Liver (tissue), 9 donors: ENCODE measurements around the gene SMOC1. TPM values are rescaled to one million over a fixed set of nuclear protein-coding genes. Genes with fewer than 3 reads are reported as not detected.

ENCODE experiments used
- DNase-seq: peaks from one replicate; pipeline ENCODE4 v3.0.0-alpha.2; 2017; ENCODE audit warnings: low spot score
- H3K27ac ChIP-seq, 2 donors: one replicate each; pipeline ENCODE4 v1.7.0; 2013; ENCODE audit warnings: inconsistent platforms in 2 of 2, low read length in 2 of 2, control low read depth in 1 of 2, low read depth in 1 of 2, mild to moderate bottlenecking in 1 of 2
- H3K27me3 ChIP-seq, 4 donors: one replicate each; pipeline versions ENCODE4 v1.6.1 to v1.7.0; 2013; ENCODE audit warnings: low read length in 3 of 4, inconsistent platforms in 1 of 4, mild to moderate bottlenecking in 1 of 4, moderate library complexity in 1 of 4; ENCODE audit not compliant: control insufficient read depth in 4 of 4, insufficient read depth in 4 of 4
- H3K36me3 ChIP-seq, 4 donors: one replicate each; pipeline versions ENCODE4 v1.6.1 to v1.7.0; 2013; ENCODE audit warnings: low read length in 3 of 4, mild to moderate bottlenecking in 3 of 4, low read depth in 1 of 4, moderate library complexity in 1 of 4; ENCODE audit not compliant: control insufficient read depth in 4 of 4, insufficient read depth in 3 of 4
- H3K4me1 ChIP-seq, 4 donors: one replicate each; pipeline versions ENCODE4 v1.6.1 to v1.7.0; 2013; ENCODE audit warnings: low read length in 3 of 4, mild to moderate bottlenecking in 3 of 4, moderate library complexity in 1 of 4; ENCODE audit not compliant: control insufficient read depth in 4 of 4, insufficient read depth in 4 of 4
- H3K4me3 ChIP-seq, 3 donors: one replicate each; pipeline versions ENCODE4 v1.6.1 to v1.7.0; 2013; ENCODE audit warnings: low read length in 3 of 3, control low read depth in 1 of 3, low read depth in 1 of 3, mild to moderate bottlenecking in 1 of 3
- H3K9ac ChIP-seq, 2 donors: one replicate each; pipeline ENCODE4 v1.7.0; 2013; ENCODE audit warnings: low read length in 2 of 2, mild to moderate bottlenecking in 2 of 2, moderate library complexity in 2 of 2, control low read depth in 1 of 2, low read depth in 1 of 2
- H3K9me3 ChIP-seq, 4 donors: one replicate each; pipeline versions ENCODE4 v1.6.1 to v1.7.0; 2013; ENCODE audit warnings: low read length in 3 of 4; ENCODE audit not compliant: control insufficient read depth in 4 of 4
- EGR1 ChIP-seq, 2 donors: IDR thresholded peaks; 2 replicates each; pipeline ENCODE4 v1.6.1; 2016 to 2018; ENCODE audit warnings: antibody characterized with exemption in 2 of 2, low read depth in 2 of 2
- FOXA1 ChIP-seq: IDR thresholded peaks from 2 replicates; pipeline ENCODE4 v1.6.1; 2016; ENCODE audit warnings: antibody characterized with exemption
- FOXA2 ChIP-seq: IDR thresholded peaks from 2 replicates; pipeline ENCODE4 v1.6.1; 2016; ENCODE audit warnings: antibody characterized with exemption
- GABPA ChIP-seq, 2 donors: IDR thresholded peaks in 1 of 2; conservative IDR thresholded peaks in 1 of 2; 2 replicates each; pipeline ENCODE4 v1.6.1; 2016; ENCODE audit warnings: antibody characterized with exemption in 2 of 2, mild to moderate bottlenecking in 1 of 2, moderate library complexity in 1 of 2
- HNF4A ChIP-seq, 2 donors: conservative IDR thresholded peaks; 2 replicates each; pipeline ENCODE4 v1.6.1; 2016; ENCODE audit warnings: antibody characterized with exemption in 2 of 2, mild to moderate bottlenecking in 2 of 2
- HNF4G ChIP-seq: IDR thresholded peaks from 2 replicates; pipeline ENCODE4 v1.6.1; 2016; ENCODE audit warnings: antibody characterized with exemption
- JUND ChIP-seq, 2 donors: IDR thresholded peaks; 2 replicates each; pipeline ENCODE4 v1.6.1; 2016; ENCODE audit warnings: antibody characterized with exemption in 2 of 2
- NR2F2 ChIP-seq: IDR thresholded peaks from 2 replicates; pipeline ENCODE4 v1.6.1; 2016; ENCODE audit warnings: antibody characterized with exemption
- RAD21 ChIP-seq, 2 donors: IDR thresholded peaks; 2 replicates each; pipeline ENCODE4 v1.6.1; 2016; ENCODE audit warnings: antibody characterized with exemption in 2 of 2, mild to moderate bottlenecking in 2 of 2
- RXRA ChIP-seq, 2 donors: IDR thresholded peaks; 2 replicates each; pipeline ENCODE4 v1.6.1; 2017 to 2018; ENCODE audit warnings: antibody characterized with exemption in 2 of 2, mild to moderate bottlenecking in 1 of 2
- SP1 ChIP-seq: IDR thresholded peaks from 2 replicates; pipeline ENCODE4 v1.6.1; 2018; ENCODE audit warnings: antibody characterized with exemption, mild to moderate bottlenecking
- TAF1 ChIP-seq: conservative IDR thresholded peaks from 2 replicates; pipeline ENCODE4 v1.6.1; 2016; ENCODE audit warnings: antibody characterized with exemption, mild to moderate bottlenecking
- YY1 ChIP-seq: IDR thresholded peaks from 2 replicates; pipeline ENCODE4 v1.6.1; 2016; ENCODE audit warnings: antibody characterized with exemption, mild to moderate bottlenecking
- WGBS: extraction: QIAGEN DNeasy Blood & Tissue Kit; methylation state at CpG from one replicate; pipeline ENCODE4 v1.1.7; 2013; 5-methylcytosine and 5-hydroxymethylcytosine counted together
- polyA plus RNA-seq, 2 donors: library from polyadenylated mRNA; stranded (reverse) in 1 of 2; unstranded in 1 of 2; fragments of 200-250 nt in 1 of 2; fragments of >200 nt in 1 of 2; fragmentation: Nextera tagmentation in 1 of 2; extraction: Ambion mirVana in 1 of 2; gene quantifications; one replicate each; pipeline versions ENCODE4 v1.2.1 to v1.2.3, GENCODE V29; 2013 to 2015
- total RNA-seq, 2 donors: library from RNA; depleted of rRNA; stranded (reverse); fragments of >200 nt; gene quantifications; one replicate each; pipeline ENCODE4 v1.2.3, GENCODE V29; 2014
- TF ChIP-seq, protein P1 (sequence below): IDR thresholded peaks from 2 replicates; pipeline ENCODE4 v1.6.1; 2016; ENCODE audit warnings: antibody characterized with exemption
- TF ChIP-seq, protein P2 (sequence below): IDR thresholded peaks from 2 replicates; pipeline ENCODE4 v1.6.1; 2016; ENCODE audit warnings: antibody characterized with exemption, mild to moderate bottlenecking
- TF ChIP-seq, protein P3 (sequence below): fragments of 150-350 bp; IDR thresholded peaks from 2 replicates; pipeline ENCODE4 v1.5.1; 2017; ENCODE audit warnings: improper control_type of control experiment, low read depth, low read length; ENCODE audit not compliant: missing input control
- TF ChIP-seq, protein P4 (sequence below): IDR thresholded peaks from 2 replicates; pipeline ENCODE4 v1.6.1; 2016; ENCODE audit warnings: antibody characterized with exemption
- TF ChIP-seq, protein P5 (sequence below): IDR thresholded peaks from 2 replicates; pipeline ENCODE4 v1.6.1; 2016; ENCODE audit warnings: antibody characterized with exemption
- donor health status: healthy.
- donor health status: healthy.
- donor health status: healthy.
- donor health status: healthy.
- donor health status: healthy.

Gene SMOC1
- total and polyA plus RNA-seq, 4 donors: 11.2 to 43.7 (median 27.4) TPM

DNA sequence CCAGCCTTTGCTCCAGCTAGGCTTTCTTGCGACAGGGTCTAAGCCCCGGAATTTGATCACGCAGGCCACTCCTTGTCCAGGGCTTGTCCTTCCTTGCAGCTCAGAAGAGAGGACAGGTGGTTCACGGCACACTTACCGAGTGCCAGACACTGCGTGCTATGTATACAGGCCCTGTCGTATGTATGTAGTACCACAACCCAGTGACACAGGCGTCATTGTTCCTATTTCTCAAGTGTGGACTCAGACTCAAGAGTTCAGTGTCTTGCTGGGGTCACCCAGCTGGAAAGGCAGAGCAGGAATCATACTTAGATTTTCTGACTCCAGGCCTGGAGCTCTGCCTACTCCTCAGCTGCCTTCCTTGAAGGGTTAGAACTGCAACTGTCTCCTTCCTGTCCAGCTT, 153.9 kb downstream of the SMOC1 start:
- H3K36me3 ChIP-seq: peaks cover 0 to 2% (median 0%) of the 10 kb centered on the region in 4 donors
- no peak for DNase-seq
- no peaks in the 10 kb centered on the region for H3K27me3 ChIP-seq
- TF ChIP-seq YY1 (no peak), EGR1 (IDR thresholded peaks at IDR 0.05; ENCODE audit: low read depth in 2 of 2) (no peak), FOXA2 (no peak), TAF1 (no peak), FOXA1 (no peak), SP1 (no peak), JUND (IDR thresholded peaks at IDR 0.05) (no peak), HNF4G (no peak), NR2F2 (no peak), GABPA (IDR thresholded peaks at IDR 0.05 in 1 of 2, conservative IDR thresholded peaks at IDR 0.05 in 1 of 2) (no peak), RAD21 (IDR thresholded peaks at IDR 0.05) (no peak), HNF4A (conservative IDR thresholded peaks at IDR 0.05) (no peak), RXRA (IDR thresholded peaks at IDR 0.05) (no peak)
- TF ChIP-seq, protein P1, sequence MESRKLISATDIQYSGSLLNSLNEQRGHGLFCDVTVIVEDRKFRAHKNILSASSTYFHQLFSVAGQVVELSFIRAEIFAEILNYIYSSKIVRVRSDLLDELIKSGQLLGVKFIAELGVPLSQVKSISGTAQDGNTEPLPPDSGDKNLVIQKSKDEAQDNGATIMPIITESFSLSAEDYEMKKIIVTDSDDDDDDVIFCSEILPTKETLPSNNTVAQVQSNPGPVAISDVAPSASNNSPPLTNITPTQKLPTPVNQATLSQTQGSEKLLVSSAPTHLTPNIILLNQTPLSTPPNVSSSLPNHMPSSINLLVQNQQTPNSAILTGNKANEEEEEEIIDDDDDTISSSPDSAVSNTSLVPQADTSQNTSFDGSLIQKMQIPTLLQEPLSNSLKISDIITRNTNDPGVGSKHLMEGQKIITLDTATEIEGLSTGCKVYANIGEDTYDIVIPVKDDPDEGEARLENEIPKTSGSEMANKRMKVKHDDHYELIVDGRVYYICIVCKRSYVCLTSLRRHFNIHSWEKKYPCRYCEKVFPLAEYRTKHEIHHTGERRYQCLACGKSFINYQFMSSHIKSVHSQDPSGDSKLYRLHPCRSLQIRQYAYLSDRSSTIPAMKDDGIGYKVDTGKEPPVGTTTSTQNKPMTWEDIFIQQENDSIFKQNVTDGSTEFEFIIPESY: no peak
- TF ChIP-seq, protein P2, sequence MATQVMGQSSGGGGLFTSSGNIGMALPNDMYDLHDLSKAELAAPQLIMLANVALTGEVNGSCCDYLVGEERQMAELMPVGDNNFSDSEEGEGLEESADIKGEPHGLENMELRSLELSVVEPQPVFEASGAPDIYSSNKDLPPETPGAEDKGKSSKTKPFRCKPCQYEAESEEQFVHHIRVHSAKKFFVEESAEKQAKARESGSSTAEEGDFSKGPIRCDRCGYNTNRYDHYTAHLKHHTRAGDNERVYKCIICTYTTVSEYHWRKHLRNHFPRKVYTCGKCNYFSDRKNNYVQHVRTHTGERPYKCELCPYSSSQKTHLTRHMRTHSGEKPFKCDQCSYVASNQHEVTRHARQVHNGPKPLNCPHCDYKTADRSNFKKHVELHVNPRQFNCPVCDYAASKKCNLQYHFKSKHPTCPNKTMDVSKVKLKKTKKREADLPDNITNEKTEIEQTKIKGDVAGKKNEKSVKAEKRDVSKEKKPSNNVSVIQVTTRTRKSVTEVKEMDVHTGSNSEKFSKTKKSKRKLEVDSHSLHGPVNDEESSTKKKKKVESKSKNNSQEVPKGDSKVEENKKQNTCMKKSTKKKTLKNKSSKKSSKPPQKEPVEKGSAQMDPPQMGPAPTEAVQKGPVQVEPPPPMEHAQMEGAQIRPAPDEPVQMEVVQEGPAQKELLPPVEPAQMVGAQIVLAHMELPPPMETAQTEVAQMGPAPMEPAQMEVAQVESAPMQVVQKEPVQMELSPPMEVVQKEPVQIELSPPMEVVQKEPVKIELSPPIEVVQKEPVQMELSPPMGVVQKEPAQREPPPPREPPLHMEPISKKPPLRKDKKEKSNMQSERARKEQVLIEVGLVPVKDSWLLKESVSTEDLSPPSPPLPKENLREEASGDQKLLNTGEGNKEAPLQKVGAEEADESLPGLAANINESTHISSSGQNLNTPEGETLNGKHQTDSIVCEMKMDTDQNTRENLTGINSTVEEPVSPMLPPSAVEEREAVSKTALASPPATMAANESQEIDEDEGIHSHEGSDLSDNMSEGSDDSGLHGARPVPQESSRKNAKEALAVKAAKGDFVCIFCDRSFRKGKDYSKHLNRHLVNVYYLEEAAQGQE: no peak
- TF ChIP-seq, protein P3, sequence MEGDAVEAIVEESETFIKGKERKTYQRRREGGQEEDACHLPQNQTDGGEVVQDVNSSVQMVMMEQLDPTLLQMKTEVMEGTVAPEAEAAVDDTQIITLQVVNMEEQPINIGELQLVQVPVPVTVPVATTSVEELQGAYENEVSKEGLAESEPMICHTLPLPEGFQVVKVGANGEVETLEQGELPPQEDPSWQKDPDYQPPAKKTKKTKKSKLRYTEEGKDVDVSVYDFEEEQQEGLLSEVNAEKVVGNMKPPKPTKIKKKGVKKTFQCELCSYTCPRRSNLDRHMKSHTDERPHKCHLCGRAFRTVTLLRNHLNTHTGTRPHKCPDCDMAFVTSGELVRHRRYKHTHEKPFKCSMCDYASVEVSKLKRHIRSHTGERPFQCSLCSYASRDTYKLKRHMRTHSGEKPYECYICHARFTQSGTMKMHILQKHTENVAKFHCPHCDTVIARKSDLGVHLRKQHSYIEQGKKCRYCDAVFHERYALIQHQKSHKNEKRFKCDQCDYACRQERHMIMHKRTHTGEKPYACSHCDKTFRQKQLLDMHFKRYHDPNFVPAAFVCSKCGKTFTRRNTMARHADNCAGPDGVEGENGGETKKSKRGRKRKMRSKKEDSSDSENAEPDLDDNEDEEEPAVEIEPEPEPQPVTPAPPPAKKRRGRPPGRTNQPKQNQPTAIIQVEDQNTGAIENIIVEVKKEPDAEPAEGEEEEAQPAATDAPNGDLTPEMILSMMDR: no peak
- TF ChIP-seq, protein P4, sequence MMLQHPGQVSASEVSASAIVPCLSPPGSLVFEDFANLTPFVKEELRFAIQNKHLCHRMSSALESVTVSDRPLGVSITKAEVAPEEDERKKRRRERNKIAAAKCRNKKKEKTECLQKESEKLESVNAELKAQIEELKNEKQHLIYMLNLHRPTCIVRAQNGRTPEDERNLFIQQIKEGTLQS: no peak
- TF ChIP-seq, protein P5, sequence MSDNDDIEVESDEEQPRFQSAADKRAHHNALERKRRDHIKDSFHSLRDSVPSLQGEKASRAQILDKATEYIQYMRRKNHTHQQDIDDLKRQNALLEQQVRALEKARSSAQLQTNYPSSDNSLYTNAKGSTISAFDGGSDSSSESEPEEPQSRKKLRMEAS: no peak
- no peak overlapping the region for H3K9ac ChIP-seq
- H3K4me3 ChIP-seq: no peak overlapping the region
- WGBS: 92% methylated on average over 8 of the region's 8 CpGs
- H3K27ac ChIP-seq: no peak overlapping the region
- peaks cover 4 to 22% (median 19%) of the 10 kb centered on the region in 4 donors for H3K4me1 ChIP-seq
- no peaks in the 10 kb centered on the region for H3K9me3 ChIP-seq
